Measurements from ENCODE around the gene SLFN11. TPM values are rescaled to one million over a fixed set of nuclear protein-coding genes. Genes with fewer than 3 reads are reported as not detected.

SLFN11 gene
- total RNA-seq, 1 experiment from 2014 or later = 0.26 TPM

- H3K27me3 Mint-ChIP-seq (ENCODE audit: low read depth) = peaks cover 87% of the 10 kb centered on the region
- H3K4me1 Mint-ChIP-seq = peaks cover 11% of the 10 kb centered on the region
- TF ChIP-seq NR1H2 (CRISPR knock-in tag; IDR thresholded peaks at IDR 0.05) = no peak
- no peak for TF ChIP-seq NFATC4 (CRISPR knock-in tag; IDR thresholded peaks at IDR 0.05)
- TF ChIP-seq USF2 (CRISPR knock-in tag; IDR thresholded peaks at IDR 0.05) = no peak
- TF ChIP-seq KAT7 (CRISPR knock-in tag; IDR thresholded peaks at IDR 0.05; ENCODE audit: borderline replicate concordance) = no peak
- TF ChIP-seq TEAD1 (CRISPR knock-in tag; IDR thresholded peaks at IDR 0.05) = no peak
- no peak for TF ChIP-seq NR3C1 (CRISPR knock-in tag; conservative IDR thresholded peaks at IDR 0.05; ENCODE audit: low read depth)
- no peak for TF ChIP-seq ATF6 (CRISPR knock-in tag; IDR thresholded peaks at IDR 0.05)
- TF ChIP-seq ZNF138 (CRISPR knock-in tag; conservative IDR thresholded peaks at IDR 0.05) = no peak
- TF ChIP-seq ZNF317 (CRISPR knock-in tag; IDR thresholded peaks at IDR 0.05; ENCODE audit: borderline replicate concordance, low read depth) = no peak
- no peak for TF ChIP-seq GRHL2 (CRISPR knock-in tag; IDR thresholded peaks at IDR 0.05; ENCODE audit: insufficient replicate concordance, severe bottlenecking)
- TF ChIP-seq MLX (CRISPR knock-in tag; IDR thresholded peaks at IDR 0.05) = no peak
- no peak for TF ChIP-seq JUN (CRISPR knock-in tag; IDR thresholded peaks at IDR 0.05)
- no peak for TF ChIP-seq ZNF219 (CRISPR knock-in tag; IDR thresholded peaks at IDR 0.05; ENCODE audit: borderline replicate concordance)
- TF ChIP-seq ZNF396 (CRISPR knock-in tag; IDR thresholded peaks at IDR 0.05; ENCODE audit: borderline replicate concordance) = no peak
- 0 out of 2 replicates have a peak, but pooled peaks cover 4% of the 10 kb centered on the region for H3K36me3 Mint-ChIP-seq
- DNase-seq (ENCODE audit: low spot score) (no peak), ATAC-seq (no peak)
- peaks cover 18% of the 10 kb centered on the region for H3K9me3 Mint-ChIP-seq
- ChIA-PET CTCF (no interaction called here), POLR2A (no interaction called here)
- no peak overlapping the region for H3K4me3 Mint-ChIP-seq
- H3K27ac Mint-ChIP-seq = no peak overlapping the region
Measured at GRCh38 chr17:35377068-35377467, 3.6 kb upstream of the SLFN11 start.

- H3K9me3 Mint-ChIP-seq = peaks cover 10% of the 10 kb centered on the region
- H3K27ac Mint-ChIP-seq = no peak overlapping the region
- TF ChIP-seq ZBTB43 (CRISPR knock-in tag; IDR thresholded peaks at IDR 0.05) (no peak), HMGXB4 (CRISPR knock-in tag; IDR thresholded peaks at IDR 0.05) (no peak), CREB1 (CRISPR knock-in tag; IDR thresholded peaks at IDR 0.05) (no peak), CREM (CRISPR knock-in tag; IDR thresholded peaks at IDR 0.05) (no peak), TCF7 (CRISPR knock-in tag; IDR thresholded peaks at IDR 0.05; ENCODE audit: low read depth) (no peak), MXD4 (CRISPR knock-in tag; IDR thresholded peaks at IDR 0.05; ENCODE audit: borderline replicate concordance) (no peak), PRDM15 (CRISPR knock-in tag; IDR thresholded peaks at IDR 0.05) (no peak)
- ATAC-seq (no peak), DNase-seq (ENCODE audit: low spot score) (no peak)
- CTCF ChIA-PET = no interaction called here
- no peak overlapping the region for H3K4me3 Mint-ChIP-seq
- peaks cover 14% of the 10 kb centered on the region for H3K4me1 Mint-ChIP-seq
- H3K36me3 Mint-ChIP-seq = 0 out of 2 replicates have a peak, but pooled peaks cover 2% of the 10 kb centered on the region
- H3K27me3 Mint-ChIP-seq (ENCODE audit: low read depth) = peaks cover 87% of the 10 kb centered on the region
- POLR2A ChIA-PET = no interaction called here
Measured at GRCh38 chr17:35376245-35376644, 2.8 kb upstream of the SLFN11 start.
